H1 (cell line): Measurements from ENCODE around the gene CACNA2D4. TPM values are rescaled to one million over a fixed set of nuclear protein-coding genes. Genes with fewer than 3 reads are reported as not detected.

Experiments used
- CTCF ChIA-PET: fragments of 300-600 bp; sonication (Branson Sonifier 250); formaldehyde crosslinking; loops from one replicate; lab custom pipeline; 2021; ENCODE audit not compliant: partially characterized antibody; lab: Charles Lee
- POLR2A ChIA-PET: fragments of 300-600 bp; sonication (Branson Sonifier 250); formaldehyde crosslinking; loops from one replicate; lab custom pipeline; 2021; ENCODE audit warnings: inconsistent platforms; ENCODE audit not compliant: partially characterized antibody; lab: Charles Lee
- DNase-seq, 2 experiments: peaks; one replicate each; pipeline versions ENCODE4 v3.0.0 to v3.0.0-alpha.2; 2010 to 2022; ENCODE audit warnings: low spot score in 2 of 2, low read depth in 1 of 2, mixed read lengths in 1 of 2
- FAIRE-seq: peaks from 2 replicates; lab custom pipeline; 2011; peaks lifted over from hg19 to GRCh38; lab: Jason Lieb, UNC
- H2AFZ ChIP-seq: 2 replicates; pipeline ENCODE4 v1.8.1; 2012; ENCODE audit warnings: low read length, inconsistent platforms
- H2AK5ac ChIP-seq: 2 replicates; pipeline ENCODE4 v1.6.1; 2013; ENCODE audit warnings: low read depth, low read length
- H2BK120ac ChIP-seq: replicated peaks from 2 replicates; pipeline ENCODE3; 2013; ENCODE audit warnings: low read depth, low read length, inconsistent platforms
- H2BK12ac ChIP-seq: 2 replicates; pipeline ENCODE4 v1.6.1; 2013; ENCODE audit warnings: low read depth, low read length
- H2BK15ac ChIP-seq: 2 replicates; pipeline ENCODE4 v1.6.1; 2013; ENCODE audit warnings: low read length
- H2BK20ac ChIP-seq: 2 replicates; pipeline ENCODE4 v1.6.1; 2013; ENCODE audit warnings: low read length
- H2BK5ac ChIP-seq: 2 replicates; pipeline ENCODE4 v1.6.1; 2013; ENCODE audit warnings: low read depth, low read length
- H3K14ac ChIP-seq: 2 replicates; pipeline ENCODE4 v1.6.1; 2013; ENCODE audit warnings: inconsistent platforms; ENCODE audit not compliant: insufficient read length
- H3K18ac ChIP-seq: 2 replicates; pipeline ENCODE4 v1.6.1; 2013; ENCODE audit warnings: low read length; ENCODE audit errors: extremely low read depth
- H3K23ac ChIP-seq: 2 replicates; pipeline ENCODE4 v1.6.1; 2013; ENCODE audit warnings: inconsistent platforms; ENCODE audit not compliant: insufficient read length
- H3K23me2 ChIP-seq: 2 replicates; pipeline ENCODE4 v1.6.1; 2013; ENCODE audit warnings: low read depth, low read length
- H3K27ac ChIP-seq: 2 replicates; pipeline ENCODE4 v1.6.1; 2011; ENCODE audit warnings: low read depth, low read length, inconsistent platforms
- H3K27me3 ChIP-seq, 4 experiments: replicated peaks in 1 of 4; 1 replicate in 1 of 4; 2 replicates in 3 of 4; pipeline versions ENCODE4 v1.6.1 to v1.8.1; 2011 to 2013; ENCODE audit warnings: low read length in 3 of 4, mild to moderate bottlenecking in 3 of 4, inconsistent platforms in 2 of 4, mixed read lengths in 2 of 4, moderate library complexity in 1 of 4; ENCODE audit not compliant: control insufficient read depth in 3 of 4, insufficient read depth in 3 of 4; ENCODE audit errors: extremely low read depth in 1 of 4
- H3K36me3 ChIP-seq, 4 experiments: 2 replicates each; pipeline versions ENCODE4 v1.6.1 to v1.8.1; 2011 to 2013; ENCODE audit warnings: mild to moderate bottlenecking in 4 of 4, low read length in 3 of 4, moderate library complexity in 2 of 4, control low read depth in 1 of 4, inconsistent platforms in 1 of 4; ENCODE audit not compliant: insufficient read depth in 4 of 4, control insufficient read depth in 2 of 4
- H3K4ac ChIP-seq: replicated peaks from 2 replicates; pipeline ENCODE3; 2013; ENCODE audit warnings: low read length, low read depth, mixed read lengths, inconsistent platforms; ENCODE audit not compliant: insufficient read length
- H3K4me1 ChIP-seq, 4 experiments: replicated peaks in 1 of 4; 1 replicate in 1 of 4; 2 replicates in 3 of 4; pipeline versions ENCODE4 v1.6.1 to v1.8.1; 2011 to 2013; ENCODE audit warnings: low read length in 3 of 4, inconsistent platforms in 2 of 4, mixed read lengths in 1 of 4; ENCODE audit not compliant: insufficient read depth in 4 of 4, control insufficient read depth in 3 of 4
- H3K4me2 ChIP-seq, 2 experiments: 2 replicates each; pipeline versions ENCODE4 v1.6.1 to v1.8.1; 2011 to 2013; ENCODE audit warnings: low read depth in 2 of 2, low read length in 2 of 2, control low read depth in 1 of 2, inconsistent platforms in 1 of 2, mild to moderate bottlenecking in 1 of 2; ENCODE audit not compliant: insufficient read depth in 1 of 2
- H3K4me3 ChIP-seq, 4 experiments: fragments of 200-600, 300-600 bp in 1 of 4; sonication (generic), shearing (Covaris generic), sonication (Bioruptor Twin) in 1 of 4; 2 replicates each; pipeline versions ENCODE4 v1.5.1 to v1.8.1; 2011 to 2016; ENCODE audit warnings: low read length in 4 of 4, low read depth in 3 of 4, control low read depth in 2 of 4, inconsistent platforms in 2 of 4, mild to moderate bottlenecking in 2 of 4, mixed read lengths in 1 of 4, moderate library complexity in 1 of 4; ENCODE audit not compliant: insufficient read depth in 2 of 4; ENCODE audit errors: extremely low read depth in 1 of 4
- H3K56ac ChIP-seq: replicated peaks from 2 replicates; pipeline ENCODE3; 2013; ENCODE audit warnings: low read depth, mild to moderate bottlenecking, mixed read lengths, low read length, inconsistent platforms; ENCODE audit not compliant: insufficient read length
- H3K79me1 ChIP-seq: 2 replicates; pipeline ENCODE4 v1.6.1; 2013; ENCODE audit warnings: low read depth, low read length, control low read depth
- H3K79me2 ChIP-seq, 2 experiments: 2 replicates each; pipeline versions ENCODE4 v1.6.1 to v1.8.1; 2012 to 2013; ENCODE audit warnings: low read length in 2 of 2, mild to moderate bottlenecking in 2 of 2, inconsistent platforms in 1 of 2; ENCODE audit not compliant: insufficient read depth in 2 of 2, control insufficient read depth in 1 of 2
- H3K9ac ChIP-seq, 4 experiments: replicated peaks in 1 of 4; 1 replicate in 1 of 4; 2 replicates in 3 of 4; pipeline versions ENCODE4 v1.6.1 to v1.8.1; 2011 to 2013; ENCODE audit warnings: low read depth in 3 of 4, low read length in 3 of 4, control low read depth in 2 of 4, mild to moderate bottlenecking in 2 of 4, moderate library complexity in 2 of 4, inconsistent platforms in 1 of 4; ENCODE audit errors: extremely low read depth in 1 of 4
- H3K9me3 ChIP-seq, 2 experiments: 2 replicates each; pipeline versions ENCODE4 v1.6.1 to v1.8.1; 2012 to 2013; ENCODE audit warnings: mild to moderate bottlenecking in 2 of 2, moderate library complexity in 2 of 2, control low read depth in 1 of 2, inconsistent platforms in 1 of 2, low read depth in 1 of 2, low read length in 1 of 2, mixed read lengths in 1 of 2; ENCODE audit not compliant: insufficient read depth in 2 of 2
- H4K20me1 ChIP-seq, 2 experiments: replicated peaks in 1 of 2; 2 replicates each; pipeline versions ENCODE3 to v1.8.1; 2011 to 2013; ENCODE audit warnings: inconsistent platforms in 2 of 2, low read length in 2 of 2, mild to moderate bottlenecking in 1 of 2; ENCODE audit not compliant: insufficient read depth in 2 of 2, control insufficient read depth in 1 of 2
- H4K5ac ChIP-seq: 2 replicates; pipeline ENCODE4 v1.6.1; 2013; ENCODE audit warnings: low read length, low read depth, mixed read lengths, inconsistent platforms; ENCODE audit not compliant: insufficient read length
- H4K8ac ChIP-seq: 2 replicates; pipeline ENCODE4 v1.8.0; 2013; ENCODE audit warnings: mild to moderate bottlenecking, moderate library complexity, low read length, inconsistent platforms; ENCODE audit not compliant: insufficient read depth; ENCODE audit errors: extremely low read depth
- H4K91ac ChIP-seq: replicated peaks from 2 replicates; pipeline ENCODE3; 2013; ENCODE audit warnings: low read length, mixed read lengths, inconsistent platforms; ENCODE audit not compliant: insufficient read length
- KDM4A ChIP-seq: IDR thresholded peaks from one replicate; pipeline ENCODE4 v1.7.1; 2012; ENCODE audit warnings: low read depth, mild to moderate bottlenecking, moderate library complexity, low read length, inconsistent platforms; ENCODE audit not compliant: severe bottlenecking
- WGBS, 2 experiments: shearing (Covaris generic) in 1 of 2; methylation state at CpG; one replicate each; pipeline versions ENCODE4 v1.1.6 to v1.1.7; 2013 to 2015; ENCODE audit warnings: low lambda C conversion rate in 2 of 2, mixed read lengths in 2 of 2, inconsistent platforms in 1 of 2, low coverage in 1 of 2, missing lambda C conversion rate in 1 of 2; ENCODE audit not compliant: insufficient replicate concordance in 2 of 2, insufficient coverage in 1 of 2, insufficient read length in 1 of 2; ENCODE audit errors: extremely low coverage in 1 of 2, missing lambda C conversion rate in 1 of 2; 5-methylcytosine and 5-hydroxymethylcytosine counted together
- polyA plus RNA-seq, 7 experiments: library from polyadenylated mRNA; depleted of rRNA in 3 of 7; stranded (reverse) in 5 of 7; unstranded in 2 of 7; fragments of >200 nt in 5 of 7; fragments of 200-250 nt in 2 of 7; gene quantifications; 1 replicate in 5 of 7; 2 replicates in 1 of 7; 4 replicates in 1 of 7; pipeline versions ENCODE4 v1.2.1 to v1.2.3, GENCODE V29; 2011 to 2013; ENCODE audit warnings: missing spikeins in 2 of 7, mixed read lengths in 2 of 7
- total RNA-seq: library from RNA; stranded (reverse); fragmentation: NEBNext Ultra II Directional; extraction: Animal tissue kit (Norgen Biotek cat#: 25700); gene quantifications from 2 replicates; pipeline ENCODE4 v1.2.1, GENCODE V29; 2021

The CACNA2D4 gene
- total and polyA plus RNA-seq, 2 of the 8 experiments (the other 6 are each of a cell fraction or from before 2014, with no cell fraction given) = 0.44 to 0.88 TPM

- no peaks in the 10 kb centered on the region for H3K36me3 ChIP-seq
- FAIRE-seq = no peak
- H3K4me3 ChIP-seq = no peak overlapping the region
- no peak overlapping the region for H2BK15ac ChIP-seq
- CTCF ChIA-PET = interaction anchor here (1.2 to 2.5 kb wide), 4 partner anchors 26 to 103 kb away, joined by 3 to 8 read pairs (median 7); no protein-coding TSS in a partner anchor
- H4K5ac ChIP-seq = no peak overlapping the region
- H4K91ac ChIP-seq = no peak overlapping the region
- no peak overlapping the region for H3K18ac ChIP-seq
- no peak overlapping the region for H3K23ac ChIP-seq
- no peak overlapping the region for H2BK12ac ChIP-seq
- H3K4me2 ChIP-seq = no peak overlapping the region
- H3K56ac ChIP-seq = no peak overlapping the region
- no peaks in the 10 kb centered on the region for H3K79me2 ChIP-seq
- TF ChIP-seq KDM4A = no peak
- TF ChIP-seq, all 59 proteins: peak for 0
- no peaks in the 10 kb centered on the region for H3K9me3 ChIP-seq
- H4K8ac ChIP-seq = no peak overlapping the region
- no peak overlapping the region for H3K27ac ChIP-seq
- H4K20me1 ChIP-seq = peaks cover 0 to 1% of the 10 kb centered on the region in 2 experiments
- H2BK5ac ChIP-seq = no peak overlapping the region
- H3K27me3 ChIP-seq = no peaks in the 10 kb centered on the region; a peak in 2 of 7 replicates
- no peak overlapping the region for H2BK120ac ChIP-seq
- no peak overlapping the region for H3K9ac ChIP-seq
- H2BK20ac ChIP-seq = no peak overlapping the region
- no peak for DNase-seq
- no peak overlapping the region for H3K4ac ChIP-seq
- 63% methylated on average over 7 of the region's 7 CpGs; no CpG with 5 or more reads in 1 of the 2 experiments for WGBS, 2 experiments
- peaks cover under 1% of the 10 kb centered on the region; the same call in 1 of the 2 replicates for H3K23me2 ChIP-seq
- POLR2A ChIA-PET = interaction anchor here (1.1 kb wide), 1 partner anchor 79 kb away, joined by 3 read pairs; no protein-coding TSS in a partner anchor
- H3K14ac ChIP-seq = no peak overlapping the region
- H3K4me1 ChIP-seq = peaks cover 0 to 12% (median 2%) of the 10 kb centered on the region in 4 experiments; a peak in 3 of 7 replicates
- no peaks in the 10 kb centered on the region for H3K79me1 ChIP-seq
- H2AK5ac ChIP-seq = no peak overlapping the region
- H2AFZ ChIP-seq = no peak overlapping the region
Observed at GRCh38 chr12:1836241-1836803, 82.1 kb downstream of the CACNA2D4 start.
